PFSK-1 (cell line): Measurements from ENCODE around the gene DMAC2.

ENCODE experiments used
- FOXP2 ChIP-seq: optimal IDR thresholded peaks from 2 replicates; pipeline ENCODE3; 2011; ENCODE audit warnings: borderline replicate concordance, control low read depth, inconsistent platforms; ENCODE audit not compliant: insufficient read depth; ENCODE audit errors: extremely low read length, extremely low read depth
- POLR2AphosphoS5 ChIP-seq: IDR thresholded peaks from 2 replicates; pipeline ENCODE4 v1.6.1; 2012; ENCODE audit warnings: low read depth, mild to moderate bottlenecking, control low read depth, low read length, moderate library complexity
- REST ChIP-seq, 2 experiments: IDR thresholded peaks; 2 replicates each; pipeline versions ENCODE4 v1.6.1 to v1.8.0; 2011 to 2012; ENCODE audit warnings: low read depth in 2 of 2, low read length in 2 of 2, control low read depth in 1 of 2, inconsistent platforms in 1 of 2, mild to moderate bottlenecking in 1 of 2, moderate library complexity in 1 of 2; ENCODE audit not compliant: insufficient read depth in 1 of 2
- SIN3A ChIP-seq: IDR thresholded peaks from 2 replicates; pipeline ENCODE4 v1.6.1; 2012; ENCODE audit warnings: mild to moderate bottlenecking, low read length, moderate library complexity, borderline replicate concordance; ENCODE audit not compliant: insufficient read depth
- TAF1 ChIP-seq: IDR thresholded peaks from 2 replicates; pipeline ENCODE4 v1.6.1; 2012; ENCODE audit warnings: low read length, control low read depth, borderline replicate concordance; ENCODE audit not compliant: insufficient read depth

DMAC2 gene

DNA sequence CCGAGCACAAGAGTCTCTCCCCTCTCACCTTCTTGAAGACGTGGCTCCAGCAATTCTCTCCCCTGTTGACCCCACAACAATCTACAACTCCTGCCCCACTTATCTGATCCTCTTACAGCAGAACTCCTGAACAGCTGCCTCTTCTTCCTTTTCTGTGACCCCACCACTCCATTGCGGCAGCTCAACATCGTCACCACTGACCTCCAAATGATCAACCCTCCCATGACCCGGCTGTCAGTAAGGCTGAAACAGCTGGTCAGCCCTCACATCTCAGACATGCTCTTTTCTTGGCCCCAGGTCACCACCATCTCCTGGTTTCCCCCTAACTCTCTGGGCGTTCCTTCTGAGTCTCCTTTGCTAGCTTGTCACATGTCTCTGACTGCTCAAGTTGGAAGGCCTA is 44.4 kb downstream of the DMAC2 start:
- TF ChIP-seq SIN3A (no peak), POLR2AphosphoS5 (no peak), TAF1 (no peak), REST (IDR thresholded peaks at IDR 0.05; ENCODE audit: insufficient read depth in 1 of 2, low read depth in 2 of 2, low read length in 2 of 2) (no peak), FOXP2 (no peak)

GRCh38 chr19:41392775-41393174 is 46.9 kb downstream of the DMAC2 start:
- TF ChIP-seq SIN3A = no peak
- TF ChIP-seq POLR2AphosphoS5 = no peak
- no peak for TF ChIP-seq TAF1
- TF ChIP-seq REST (IDR thresholded peaks at IDR 0.05; ENCODE audit: insufficient read depth in 1 of 2, low read depth in 2 of 2, low read length in 2 of 2) = no peak
- TF ChIP-seq FOXP2 = no peak

GRCh38 chr19:41391618-41392017 is 48.1 kb downstream of the DMAC2 start:
- TF ChIP-seq TAF1 = no peak
- no peak for TF ChIP-seq POLR2AphosphoS5
- no peak for TF ChIP-seq REST (IDR thresholded peaks at IDR 0.05; ENCODE audit: insufficient read depth in 1 of 2, low read depth in 2 of 2, low read length in 2 of 2)
- TF ChIP-seq SIN3A = no peak
- no peak for TF ChIP-seq FOXP2

GRCh38 chr19:41386442-41386841 is 53.3 kb downstream of the DMAC2 start:
- peak; percentile 92 for TF ChIP-seq FOXP2
- TF ChIP-seq REST (IDR thresholded peaks at IDR 0.05; ENCODE audit: insufficient read depth in 1 of 2, low read depth in 2 of 2, low read length in 2 of 2) = no peak

- no peak for TF ChIP-seq SIN3A
- TF ChIP-seq REST (IDR thresholded peaks at IDR 0.05; ENCODE audit: insufficient read depth in 1 of 2, low read depth in 2 of 2, low read length in 2 of 2) = no peak
- TF ChIP-seq TAF1 = no peak
Observed at GRCh38 chr19:41384351-41384750, 55.4 kb downstream of the DMAC2 start.
